RWPE2 (cell line): ENCODE data around the gene PPP1R3D.

ENCODE experiments used
- ATAC-seq: fragments of 200-7000 bp; cut with Tn5 transposase; 3 replicates; pipeline ENCODE4 v1.9.1; 2021; ENCODE audit warnings: low read depth
- DNase-seq: peaks from one replicate; pipeline ENCODE4 v3.0.0-alpha.2; 2020; ENCODE audit warnings: low spot score
- H3K27ac ChIP-seq: fragments of 450-650 bp; 2 replicates; pipeline ENCODE4 v1.5.1; 2017; ENCODE audit warnings: mild to moderate bottlenecking; ENCODE audit not compliant: poor library complexity, severe bottlenecking
- H3K27me3 ChIP-seq: fragments of 250-450 bp; sonication (Bioruptor Pico); 2 replicates; pipeline ENCODE4 v1.5.1; 2021; ENCODE audit warnings: mild to moderate bottlenecking, moderate library complexity; ENCODE audit not compliant: insufficient read depth, poor library complexity, severe bottlenecking
- H3K36me3 ChIP-seq: fragments of 250-450 bp; sonication (Bioruptor Pico); 2 replicates; pipeline ENCODE4 v1.5.1; 2020; ENCODE audit warnings: low read depth, mild to moderate bottlenecking, moderate library complexity
- H3K4me1 ChIP-seq: fragments of 250-450 bp; sonication (Bioruptor Pico); 2 replicates; pipeline ENCODE4 v1.5.1; 2021; ENCODE audit warnings: mild to moderate bottlenecking, moderate library complexity; ENCODE audit not compliant: insufficient read depth, poor library complexity, severe bottlenecking
- H3K4me3 ChIP-seq: fragments of 250-450 bp; sonication (Bioruptor Pico); 2 replicates; pipeline ENCODE4 v1.5.1; 2021; ENCODE audit warnings: mild to moderate bottlenecking, moderate library complexity; ENCODE audit not compliant: severe bottlenecking
- H3K9me3 ChIP-seq: fragments of 250-450 bp; sonication (Bioruptor Pico); 2 replicates; pipeline ENCODE4 v1.5.1; 2021; ENCODE audit warnings: mild to moderate bottlenecking, moderate library complexity; ENCODE audit not compliant: severe bottlenecking
- TF ChIP-seq, protein P1 (sequence below): fragments of 450-650 bp; IDR thresholded peaks from one replicate; pipeline ENCODE4 v1.5.1; 2017; ENCODE audit warnings: mild to moderate bottlenecking, moderate library complexity; ENCODE audit not compliant: poor library complexity, severe bottlenecking

PPP1R3D gene

DNA sequence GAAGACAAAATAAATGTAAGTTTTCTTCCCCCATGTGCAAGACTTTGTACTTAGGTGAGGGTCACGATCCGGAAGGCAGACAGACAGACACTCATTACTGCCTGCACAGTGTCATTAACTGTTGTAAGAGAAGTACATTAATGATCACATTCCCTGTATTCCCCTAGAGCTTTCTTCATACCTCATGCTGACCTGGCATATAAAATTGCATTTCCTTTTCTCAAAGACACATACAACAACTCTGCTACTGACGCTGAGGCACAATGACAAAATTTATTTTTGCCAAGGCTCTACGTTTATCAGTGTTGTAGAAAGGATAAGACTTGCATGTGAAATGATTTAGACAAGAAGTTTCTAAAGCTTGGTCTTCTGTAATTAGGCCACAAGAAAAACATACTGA lies 3.7 kb downstream of the PPP1R3D start:
- TF ChIP-seq, protein P1, sequence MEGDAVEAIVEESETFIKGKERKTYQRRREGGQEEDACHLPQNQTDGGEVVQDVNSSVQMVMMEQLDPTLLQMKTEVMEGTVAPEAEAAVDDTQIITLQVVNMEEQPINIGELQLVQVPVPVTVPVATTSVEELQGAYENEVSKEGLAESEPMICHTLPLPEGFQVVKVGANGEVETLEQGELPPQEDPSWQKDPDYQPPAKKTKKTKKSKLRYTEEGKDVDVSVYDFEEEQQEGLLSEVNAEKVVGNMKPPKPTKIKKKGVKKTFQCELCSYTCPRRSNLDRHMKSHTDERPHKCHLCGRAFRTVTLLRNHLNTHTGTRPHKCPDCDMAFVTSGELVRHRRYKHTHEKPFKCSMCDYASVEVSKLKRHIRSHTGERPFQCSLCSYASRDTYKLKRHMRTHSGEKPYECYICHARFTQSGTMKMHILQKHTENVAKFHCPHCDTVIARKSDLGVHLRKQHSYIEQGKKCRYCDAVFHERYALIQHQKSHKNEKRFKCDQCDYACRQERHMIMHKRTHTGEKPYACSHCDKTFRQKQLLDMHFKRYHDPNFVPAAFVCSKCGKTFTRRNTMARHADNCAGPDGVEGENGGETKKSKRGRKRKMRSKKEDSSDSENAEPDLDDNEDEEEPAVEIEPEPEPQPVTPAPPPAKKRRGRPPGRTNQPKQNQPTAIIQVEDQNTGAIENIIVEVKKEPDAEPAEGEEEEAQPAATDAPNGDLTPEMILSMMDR: no peak
- Histone ChIP-seq H3K9me3 (no peaks in the 10 kb centered on the region), H3K27ac (no peak overlapping the region), H3K4me1 (peaks cover 37% of the 10 kb centered on the region), H3K27me3 (no peaks in the 10 kb centered on the region), H3K36me3 (no peaks in the 10 kb centered on the region; the same call in 1 of the 2 replicates), H3K4me3 (no peak overlapping the region)
- DNase-seq: no peak
- no peak for ATAC-seq

DNA sequence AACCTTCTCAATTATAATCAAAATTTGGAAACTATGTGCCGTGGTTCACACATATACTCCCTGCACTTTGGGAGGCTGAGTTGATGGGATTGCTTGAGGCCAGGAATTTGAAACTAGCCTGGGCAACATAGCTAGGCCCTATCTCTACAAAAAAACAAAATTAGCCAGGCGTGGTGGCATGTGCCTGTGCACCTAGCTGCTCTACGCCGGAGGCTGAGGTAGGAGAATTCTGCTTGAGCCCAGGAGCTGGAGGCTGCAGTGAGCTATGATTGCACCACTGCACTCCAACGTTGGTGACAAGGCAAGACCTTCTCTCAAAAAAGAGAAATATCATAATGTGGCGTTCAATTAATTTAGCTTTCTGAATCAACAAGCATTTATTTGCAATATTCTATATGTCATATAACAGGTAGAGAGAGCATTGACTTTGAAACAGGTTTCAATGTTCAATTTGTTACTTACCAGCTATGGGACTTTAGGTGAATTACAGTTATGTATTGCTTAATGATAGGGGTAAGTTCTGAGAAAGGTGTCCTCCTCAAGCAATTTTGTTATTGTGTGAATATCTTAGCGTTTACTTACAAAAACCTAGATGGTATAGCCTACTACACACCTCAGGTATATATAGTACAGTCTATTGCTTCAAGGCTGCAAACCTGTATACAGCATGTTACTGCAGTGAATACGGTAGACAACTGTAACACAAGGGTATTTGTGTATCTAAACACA lies 4.5 kb downstream of the PPP1R3D start:
- Histone ChIP-seq H3K4me3 (no peak overlapping the region), H3K4me1 (peaks cover 32% of the 10 kb centered on the region), H3K27ac (no peak overlapping the region), H3K27me3 (no peaks in the 10 kb centered on the region), H3K9me3 (no peaks in the 10 kb centered on the region), H3K36me3 (no peaks in the 10 kb centered on the region; the same call in 1 of the 2 replicates)
- no peak for DNase-seq
- ATAC-seq: no peak
- TF ChIP-seq, protein P1: no peak

DNA sequence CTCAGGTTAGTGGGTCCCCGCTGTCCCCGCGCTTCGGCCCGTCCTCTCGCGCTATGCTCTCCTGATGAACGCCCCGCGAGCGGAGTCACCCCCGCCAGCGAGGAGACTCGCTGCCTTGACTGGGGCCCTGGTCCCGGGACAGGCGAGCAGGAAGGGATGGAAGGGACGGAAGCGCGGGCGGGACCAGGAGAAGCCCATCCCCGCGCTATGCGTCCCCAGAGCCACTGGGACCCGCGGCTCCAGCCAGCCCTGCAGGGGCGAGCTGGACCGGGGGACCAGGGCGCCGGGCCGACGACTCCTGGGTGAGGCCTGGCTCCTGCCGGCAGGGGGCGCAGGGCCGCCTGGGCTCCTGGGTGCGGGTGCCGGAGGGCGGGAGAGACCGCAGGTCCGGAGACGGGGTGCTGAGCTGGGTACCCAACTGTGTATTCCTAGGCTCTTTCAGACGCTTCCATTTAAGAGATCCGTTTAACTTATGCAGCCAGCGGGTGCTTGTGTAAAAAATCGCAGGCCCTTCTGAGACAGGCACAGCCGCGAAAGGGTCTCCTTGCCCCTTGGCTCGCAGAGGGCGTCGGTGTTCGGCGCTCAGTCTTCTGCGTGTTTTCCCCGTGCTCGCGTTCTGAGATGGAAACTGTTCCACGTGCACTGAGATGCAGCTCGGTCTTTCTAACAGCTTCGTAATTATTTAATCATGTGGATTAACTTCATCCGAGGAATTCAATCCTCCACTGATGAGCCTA lies 6.1 kb downstream of the PPP1R3D start:
- H3K9me3 ChIP-seq: no peaks in the 10 kb centered on the region
- peak; percentile 89 for DNase-seq
- ATAC-seq: peak; percentile 86
- peak overlapping the region; percentile 24 for H3K27ac ChIP-seq
- TF ChIP-seq, protein P1: peak; percentile 100
- peaks cover 29% of the 10 kb centered on the region for H3K4me1 ChIP-seq
- H3K36me3 ChIP-seq: no peaks in the 10 kb centered on the region; the same call in 1 of the 2 replicates
- H3K27me3 ChIP-seq: no peaks in the 10 kb centered on the region
- H3K4me3 ChIP-seq: peak overlapping the region; percentile 59

DNA sequence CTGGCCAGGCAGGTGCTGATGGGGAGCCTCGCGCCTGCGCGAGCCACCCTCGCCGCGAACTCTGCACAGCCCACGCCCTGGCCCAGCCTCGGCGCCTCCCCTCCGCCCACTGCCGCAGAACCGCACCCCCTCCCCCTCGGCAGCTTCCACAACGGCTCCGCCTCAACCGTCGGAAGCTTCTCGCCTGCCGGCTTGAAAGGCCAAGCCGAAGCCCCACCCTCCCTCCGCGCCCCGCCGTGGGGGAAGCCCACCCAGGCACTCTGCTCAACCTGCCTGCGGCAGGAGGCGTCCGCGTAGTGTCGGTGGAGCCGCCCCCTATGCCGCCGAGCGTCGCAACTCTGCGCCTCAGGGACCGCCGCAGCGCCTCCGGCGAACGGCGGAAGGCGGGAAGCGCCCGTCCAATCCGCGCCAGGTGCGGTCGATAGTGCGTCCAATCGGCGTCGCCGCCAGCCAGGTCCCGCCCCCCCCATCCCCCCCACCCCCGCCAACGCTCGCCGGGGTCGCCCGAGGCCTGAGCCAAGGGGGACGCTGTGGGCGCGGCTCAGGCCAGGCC lies 6.7 kb downstream of the PPP1R3D start, which contains the start of gene SYCP2:
Gene SYCP2 (minus strand): TSS at position 342 of the 553 bp plus-strand sequence. CDS start 11,224 bp downstream, outside the sequence.
- Histone ChIP-seq H3K4me1 (peaks cover 22% of the 10 kb centered on the region), H3K27me3 (no peaks in the 10 kb centered on the region), H3K9me3 (no peaks in the 10 kb centered on the region), H3K36me3 (no peaks in the 10 kb centered on the region; the same call in 1 of the 2 replicates), H3K27ac (peak within 1 kb of the TSS; percentile 24), H3K4me3 (peak within 1 kb of the TSS; percentile 59)
- ATAC-seq (peak; percentile 67), DNase-seq (peak; percentile 84)
- TF ChIP-seq, protein P1: no peak
